Measurements from ENCODE around the gene PRRC2C. TPM values are rescaled to one million over a fixed set of nuclear protein-coding genes. Genes with fewer than 3 reads are reported as not detected.
"Not testable (repeated sequence)": the region's sequence is repeated elsewhere in the genome, so short reads cannot be mapped to it uniquely, and the experiment has no call there.

PRRC2C gene
- total RNA-seq, 2 donors from 2014 or later: 136 to 142 TPM

DNA sequence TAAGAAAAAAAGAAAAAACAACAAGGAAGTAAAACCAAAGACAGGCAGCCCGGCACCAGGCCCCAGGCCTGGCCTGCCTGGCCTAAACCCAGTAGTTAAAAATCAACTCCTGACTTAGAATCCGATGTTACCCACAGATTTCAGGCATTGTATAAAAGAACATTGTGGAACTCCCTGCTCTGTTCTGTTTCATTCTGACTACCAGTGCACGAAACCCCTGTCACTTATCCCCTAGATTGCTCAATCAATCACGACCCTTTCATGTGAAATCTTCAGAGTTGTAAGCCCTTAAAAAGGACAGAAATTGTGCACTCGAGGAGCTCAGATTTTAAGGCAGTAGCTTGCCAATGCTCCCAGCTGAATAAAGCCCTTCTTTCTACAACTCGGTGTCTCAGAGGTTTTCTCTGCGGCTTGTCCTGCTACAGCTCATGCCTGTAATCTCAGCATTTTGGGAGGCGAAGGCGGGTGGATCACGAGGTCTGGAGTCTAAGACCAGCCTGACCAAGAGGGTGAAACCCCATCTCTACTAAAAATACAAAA is 121.1 kb downstream of the PRRC2C start:
- H3K9ac ChIP-seq (ENCODE audit: low read depth in 2 of 2, low read length in 2 of 2): no peak overlapping the region
- H3K9me3 ChIP-seq: no peaks in the 10 kb centered on the region
- TF ChIP-seq, protein P1, sequence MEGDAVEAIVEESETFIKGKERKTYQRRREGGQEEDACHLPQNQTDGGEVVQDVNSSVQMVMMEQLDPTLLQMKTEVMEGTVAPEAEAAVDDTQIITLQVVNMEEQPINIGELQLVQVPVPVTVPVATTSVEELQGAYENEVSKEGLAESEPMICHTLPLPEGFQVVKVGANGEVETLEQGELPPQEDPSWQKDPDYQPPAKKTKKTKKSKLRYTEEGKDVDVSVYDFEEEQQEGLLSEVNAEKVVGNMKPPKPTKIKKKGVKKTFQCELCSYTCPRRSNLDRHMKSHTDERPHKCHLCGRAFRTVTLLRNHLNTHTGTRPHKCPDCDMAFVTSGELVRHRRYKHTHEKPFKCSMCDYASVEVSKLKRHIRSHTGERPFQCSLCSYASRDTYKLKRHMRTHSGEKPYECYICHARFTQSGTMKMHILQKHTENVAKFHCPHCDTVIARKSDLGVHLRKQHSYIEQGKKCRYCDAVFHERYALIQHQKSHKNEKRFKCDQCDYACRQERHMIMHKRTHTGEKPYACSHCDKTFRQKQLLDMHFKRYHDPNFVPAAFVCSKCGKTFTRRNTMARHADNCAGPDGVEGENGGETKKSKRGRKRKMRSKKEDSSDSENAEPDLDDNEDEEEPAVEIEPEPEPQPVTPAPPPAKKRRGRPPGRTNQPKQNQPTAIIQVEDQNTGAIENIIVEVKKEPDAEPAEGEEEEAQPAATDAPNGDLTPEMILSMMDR (IDR thresholded peaks at IDR 0.05): no peak
- intact Hi-C loops (cut with DNase I): no loop called here
- H3K27ac ChIP-seq: no peak overlapping the region
- H3K4me3 ChIP-seq: no peak overlapping the region
- H3K27me3 ChIP-seq: no peaks in the 10 kb centered on the region
- H3K36me3 ChIP-seq: no peaks in the 10 kb centered on the region
- no peak for DNase-seq
- H3K4me1 ChIP-seq: no peaks in the 10 kb centered on the region

GRCh38 chr1:171610385-171610784 is 125.1 kb downstream of the PRRC2C start:
- Histone ChIP-seq H3K9ac (ENCODE audit: low read depth in 2 of 2, low read length in 2 of 2) (no peak overlapping the region), H3K27ac (no peak overlapping the region), H3K36me3 (no peaks in the 10 kb centered on the region), H3K9me3 (no peaks in the 10 kb centered on the region), H3K27me3 (no peaks in the 10 kb centered on the region), H3K4me3 (no peak overlapping the region), H3K4me1 (no peaks in the 10 kb centered on the region)
- TF ChIP-seq, protein P1 (IDR thresholded peaks at IDR 0.05): no peak
- intact Hi-C loops (cut with DNase I): no loop called here
- no peak for DNase-seq

GRCh38 chr1:171611306-171611705 is 126.0 kb downstream of the PRRC2C start:
- no peaks in the 10 kb centered on the region for H3K27me3 ChIP-seq
- no peak for DNase-seq
- H3K27ac ChIP-seq: no peak overlapping the region
- no peaks in the 10 kb centered on the region for H3K36me3 ChIP-seq
- TF ChIP-seq, protein P1 (IDR thresholded peaks at IDR 0.05): no peak
- H3K9ac ChIP-seq (ENCODE audit: low read depth in 2 of 2, low read length in 2 of 2): no peak overlapping the region
- H3K4me1 ChIP-seq: no peaks in the 10 kb centered on the region
- no peak overlapping the region for H3K4me3 ChIP-seq
- H3K9me3 ChIP-seq: no peaks in the 10 kb centered on the region
- intact Hi-C loops (cut with DNase I): no loop called here

DNA sequence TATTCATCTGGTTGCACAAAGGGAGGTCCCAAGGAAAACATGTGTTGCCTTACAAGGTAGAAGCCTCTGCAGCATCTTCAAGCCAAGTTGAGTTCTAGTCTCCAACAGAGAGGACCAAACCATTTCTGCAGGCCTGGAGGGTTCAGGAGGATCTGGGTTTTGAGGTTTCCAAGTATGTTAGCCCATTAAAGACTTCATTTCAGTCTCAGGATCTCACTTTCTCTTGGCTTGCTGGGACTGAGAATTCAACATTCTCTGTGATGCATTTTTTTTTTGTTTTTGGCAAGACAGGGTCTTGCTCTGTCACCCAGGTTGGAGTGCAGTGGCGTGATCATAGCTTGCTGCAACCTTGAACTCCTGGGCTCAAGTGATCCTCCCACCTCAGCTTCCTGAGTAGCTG is 128.0 kb downstream of the PRRC2C start:
- no peak overlapping the region for H3K9ac ChIP-seq (ENCODE audit: low read depth in 2 of 2, low read length in 2 of 2)
- H3K27me3 ChIP-seq: no peaks in the 10 kb centered on the region
- H3K4me1 ChIP-seq: no peaks in the 10 kb centered on the region
- H3K4me3 ChIP-seq: no peak overlapping the region
- TF ChIP-seq, protein P1 (IDR thresholded peaks at IDR 0.05): no peak
- no peak overlapping the region for H3K27ac ChIP-seq
- DNase-seq: no peak
- no peaks in the 10 kb centered on the region for H3K36me3 ChIP-seq
- intact Hi-C loops (cut with DNase I): no loop called here
- no peaks in the 10 kb centered on the region for H3K9me3 ChIP-seq

DNA sequence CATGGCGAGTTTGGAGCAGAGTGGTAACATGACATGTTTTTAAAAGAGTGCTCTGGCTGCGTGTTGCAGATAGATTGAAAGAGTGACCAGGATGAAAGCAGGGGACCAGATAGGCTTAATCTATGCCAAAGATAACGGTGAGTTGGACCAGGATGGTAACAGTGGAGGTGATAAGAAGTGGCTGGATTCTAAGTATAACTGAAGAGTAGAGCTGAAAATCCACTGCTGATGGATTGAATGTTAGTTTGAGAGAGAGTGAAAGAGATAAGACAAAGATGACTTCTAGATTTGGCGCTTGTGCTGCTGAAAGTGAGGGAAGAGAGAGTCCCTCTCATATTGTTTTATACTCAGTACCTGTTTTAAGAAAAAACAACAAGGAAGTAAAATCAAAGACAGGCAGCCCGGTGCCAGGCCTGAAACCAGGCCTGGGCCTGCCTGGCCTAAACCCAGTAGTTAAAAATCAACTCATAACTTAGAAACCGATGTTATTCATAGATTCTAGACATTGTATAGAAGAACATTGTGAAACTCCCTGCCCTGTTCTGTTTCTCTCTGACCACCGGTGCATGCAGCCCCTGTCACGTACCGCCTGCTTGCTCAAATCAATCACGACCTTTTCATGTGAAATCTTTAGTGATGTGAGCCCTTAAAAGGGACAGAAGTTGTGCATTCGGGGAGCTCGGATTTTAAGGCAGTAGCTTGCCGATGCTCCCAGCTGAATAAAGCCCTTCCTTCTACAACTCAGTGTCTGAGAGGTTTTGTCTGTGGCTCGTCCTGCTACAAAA is 130.0 kb downstream of the PRRC2C start:
- H3K27me3 ChIP-seq; H3K4me1 ChIP-seq; DNase-seq; H3K9me3 ChIP-seq; H3K36me3 ChIP-seq; H3K9ac ChIP-seq (ENCODE audit: low read depth in 2 of 2, low read length in 2 of 2); H3K4me3 ChIP-seq; intact Hi-C loops (cut with DNase I); H3K27ac ChIP-seq: not testable (repeated sequence)

GRCh38 chr1:171616586-171616985 is 131.3 kb downstream of the PRRC2C start:
- DNase-seq: no peak
- H3K36me3 ChIP-seq: no peaks in the 10 kb centered on the region
- H3K9me3 ChIP-seq: no peaks in the 10 kb centered on the region
- TF ChIP-seq, protein P1 (IDR thresholded peaks at IDR 0.05): no peak
- H3K9ac ChIP-seq (ENCODE audit: low read depth in 2 of 2, low read length in 2 of 2): no peak overlapping the region
- intact Hi-C loops (cut with DNase I): no loop called here
- no peaks in the 10 kb centered on the region for H3K27me3 ChIP-seq
- no peaks in the 10 kb centered on the region for H3K4me1 ChIP-seq
- no peak overlapping the region for H3K4me3 ChIP-seq
- no peak overlapping the region for H3K27ac ChIP-seq

Data from colonic mucosa (tissue), 4 donors.